NCI-H146 treated with DMSO at 0.1 percent for 48 hours (cell line): ENCODE measurements around the gene F12.
A peak's percentile ranks its signal among the peaks of the same experiment; 100 is the strongest.
"Not testable (repeated sequence)": the region's sequence is repeated elsewhere in the genome, so short reads cannot be mapped to it uniquely, and the experiment has no call there.

Experiments used
- DNase-seq: peaks from one replicate; lab custom pipeline; 2025; ENCODE audit not compliant: unreplicated experiment; lab: John Stamatoyannopoulos, UW

The F12 gene

GRCh38 chr5:177432839-177433657, 23.7 kb upstream of the F12 start:
- no peak for DNase-seq

- DNase-seq = no peak
Measured at GRCh38 chr5:177432143-177432838, 22.9 kb upstream of the F12 start.

- no peak for DNase-seq
Measured at GRCh38 chr5:177431317-177432142, 22.2 kb upstream of the F12 start.

DNA sequence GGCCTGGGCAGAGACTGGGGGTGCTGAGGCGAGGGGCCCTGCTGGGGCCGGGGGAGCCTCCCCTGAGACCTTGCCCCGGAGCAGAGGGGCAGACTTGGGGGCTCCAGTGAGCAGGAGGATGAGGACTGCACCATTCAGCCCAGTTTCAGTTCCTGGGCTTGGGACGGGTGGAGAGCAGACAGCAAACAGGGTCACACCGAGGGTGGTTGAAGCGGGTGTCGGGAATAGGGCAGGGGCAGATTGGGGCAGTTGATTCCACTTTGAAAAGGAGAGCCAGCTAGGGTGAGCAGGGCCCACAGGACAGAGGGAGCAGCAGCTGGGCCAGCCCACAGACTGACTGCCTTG, 21.6 kb upstream of the F12 start:
- DNase-seq = no peak

DNA sequence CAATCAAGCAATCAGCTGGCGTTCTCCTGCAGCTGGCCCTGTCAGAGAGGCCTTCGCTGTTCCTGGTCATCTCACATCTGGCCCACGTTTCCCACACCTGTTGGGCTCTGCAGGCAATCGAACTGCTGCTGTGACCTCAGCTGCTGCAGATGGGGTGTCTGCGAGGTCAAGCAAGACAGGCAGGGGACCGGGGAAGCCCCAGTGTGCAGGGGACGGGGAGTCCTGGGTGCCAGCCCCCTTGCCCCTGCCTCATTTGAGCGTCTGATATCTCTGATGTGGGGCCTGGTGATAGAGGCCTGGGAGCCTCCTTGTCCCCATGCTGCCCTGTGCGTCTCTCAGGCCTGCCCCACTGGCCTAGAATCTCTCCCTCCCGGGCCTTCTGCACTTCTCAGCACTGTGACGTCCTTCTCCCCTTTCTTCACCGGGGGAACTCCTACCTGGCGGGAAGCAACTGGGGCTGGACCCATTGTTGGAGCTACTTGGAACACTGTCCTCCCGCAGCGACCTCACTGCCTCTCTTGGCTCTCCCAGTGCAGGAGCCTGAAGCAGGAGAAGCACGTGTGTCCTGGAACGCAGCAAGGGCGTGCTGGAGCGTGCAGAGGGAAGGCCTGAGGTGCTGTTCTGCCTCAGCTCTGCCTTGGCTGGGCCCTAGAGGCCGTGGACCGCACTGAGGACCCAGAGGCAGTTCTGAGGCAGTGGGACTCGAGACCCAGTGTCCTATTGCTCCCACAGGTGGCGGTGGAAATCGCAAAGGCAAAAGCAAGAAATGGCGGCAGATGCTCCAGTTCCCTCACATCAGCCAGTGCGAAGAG, 21.0 kb upstream of the F12 start:
- DNase-seq = no peak

- no peak for DNase-seq
Measured at GRCh38 chr5:177429248-177430040, 20.1 kb upstream of the F12 start.

- DNase-seq = no peak
Measured at GRCh38 chr5:177428574-177429217, 19.3 kb upstream of the F12 start.

DNA sequence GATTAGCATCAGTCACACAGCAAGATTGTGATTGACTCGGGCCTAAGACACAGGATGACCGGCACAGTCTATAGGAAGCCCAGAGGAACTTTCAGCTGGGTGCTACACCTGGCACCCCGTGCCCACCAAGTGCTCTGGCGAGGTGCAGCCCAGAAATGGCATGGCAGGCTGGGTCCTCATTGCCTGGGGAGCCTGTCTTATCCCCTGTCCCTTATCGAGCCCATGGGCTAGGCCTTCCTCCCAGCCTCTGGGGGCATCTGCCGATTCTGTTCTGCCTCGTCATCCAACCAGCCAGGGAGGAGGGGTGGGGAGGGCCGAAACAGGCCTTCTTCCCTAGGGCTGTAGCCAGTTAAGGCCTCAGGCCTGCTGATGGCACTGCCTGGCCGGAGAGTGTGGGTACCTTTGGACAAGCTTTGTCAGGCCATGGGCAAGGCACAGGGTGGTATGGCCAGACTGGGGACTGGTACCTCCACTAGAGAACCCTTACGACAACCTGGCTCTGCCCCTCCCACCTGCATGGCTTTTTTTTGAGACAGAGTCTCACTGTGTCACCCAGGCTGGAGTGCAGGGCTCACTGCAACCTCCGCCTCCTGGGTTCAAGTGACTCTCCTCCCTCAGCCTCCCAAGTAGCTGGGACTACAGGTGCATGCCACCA, 18.7 kb upstream of the F12 start:
- DNase-seq = no peak

DNA sequence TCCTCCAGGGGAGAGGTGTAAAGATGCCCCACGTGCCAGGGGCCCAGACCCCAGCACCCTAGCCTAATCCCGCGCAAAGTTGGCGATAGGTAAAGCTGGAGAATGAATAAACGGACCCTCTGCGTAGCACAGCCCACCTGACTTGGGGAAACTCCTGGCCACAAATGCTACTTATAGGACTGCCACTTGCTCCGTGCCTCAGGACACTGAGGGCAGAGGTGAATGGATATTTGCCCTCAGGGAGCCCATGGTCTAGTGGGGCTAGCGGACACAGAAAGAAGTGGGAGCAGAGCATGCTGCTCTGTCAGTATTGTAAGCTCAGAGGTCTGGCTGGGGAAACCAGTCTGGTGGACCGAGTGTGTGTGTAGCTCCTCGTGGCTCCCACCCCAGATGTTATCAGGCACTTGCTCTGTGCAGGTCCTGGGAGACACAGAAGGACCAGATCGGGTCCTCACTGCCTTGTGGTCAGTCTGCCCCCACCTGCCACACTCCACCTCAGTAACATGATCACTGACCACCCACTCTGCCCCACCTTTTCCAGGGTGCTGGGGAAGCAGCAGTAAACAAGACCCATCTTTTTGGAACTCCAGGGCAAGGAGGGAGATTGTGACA, 18.0 kb upstream of the F12 start:
- no peak for DNase-seq

GRCh38 chr5:177426566-177427210, 17.3 kb upstream of the F12 start, which contains the start of gene GRK6:
Gene GRK6 (plus strand): TSS chr5:177426676. CDS start chr5:177426846, 170 bp downstream.
- DNase-seq = no peak

- peak; percentile 97 for DNase-seq
Measured at GRCh38 chr5:177425801-177426565, 16.6 kb upstream of the F12 start.

GRCh38 chr5:177425196-177425800, 15.9 kb upstream of the F12 start:
- DNase-seq = no peak

DNA sequence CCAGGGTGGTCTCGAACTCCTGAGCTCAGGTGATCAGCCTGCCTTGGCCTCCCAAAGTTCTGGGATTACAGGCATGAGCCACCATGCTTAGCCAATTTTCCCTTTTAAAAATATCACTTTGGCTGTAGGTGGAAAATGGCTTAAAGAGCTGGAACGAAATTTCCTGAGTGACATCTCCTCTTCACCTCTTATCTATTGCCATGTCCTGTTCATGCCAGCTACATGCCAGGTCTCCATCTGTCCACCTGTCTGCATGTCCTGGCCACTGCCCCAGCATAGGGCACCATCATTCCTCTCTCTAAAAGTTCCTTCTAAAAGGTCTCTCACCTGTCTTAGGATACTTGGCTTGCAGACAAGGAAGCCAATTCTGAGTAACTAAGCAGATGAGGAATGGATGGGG, 14.3 kb upstream of the F12 start:
- no peak for DNase-seq

DNA sequence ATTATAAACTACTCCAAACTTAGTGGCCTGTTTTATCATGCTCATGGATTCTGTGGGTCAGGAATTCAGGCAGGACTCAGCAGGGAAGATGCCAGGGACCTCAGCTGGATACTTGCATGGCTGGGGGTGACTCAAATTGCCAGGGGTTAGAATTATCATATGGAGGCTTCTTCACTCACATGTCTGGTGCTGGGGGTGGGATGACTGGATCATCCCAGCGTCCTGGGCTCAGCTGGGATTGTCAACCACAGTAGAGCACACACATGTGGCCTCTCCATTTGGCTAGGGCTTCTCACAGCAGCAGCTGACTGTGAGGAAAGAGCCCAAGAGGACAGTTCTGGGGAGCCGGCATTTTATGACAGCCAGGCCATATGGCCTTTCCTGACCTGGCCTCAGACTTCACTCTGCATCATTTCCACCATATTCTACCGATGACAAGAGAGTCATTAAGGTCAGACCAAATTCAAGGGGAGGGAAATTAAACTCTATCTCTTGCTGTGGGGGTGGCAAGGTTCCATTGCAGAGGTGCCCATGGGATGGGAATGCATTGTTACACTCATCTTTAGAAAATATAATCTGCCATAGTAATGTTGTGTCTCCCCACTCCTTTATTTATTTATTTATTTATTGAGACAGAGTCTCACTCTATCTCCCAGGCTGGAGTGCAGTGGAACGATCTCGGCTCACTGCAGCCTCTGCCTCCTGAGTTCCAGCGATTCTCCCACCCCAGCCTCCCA, 11.9 kb upstream of the F12 start:
- no peak for DNase-seq

- not testable (repeated sequence) for DNase-seq
Measured at GRCh38 chr5:177420472-177420871, 11.1 kb upstream of the F12 start.

DNA sequence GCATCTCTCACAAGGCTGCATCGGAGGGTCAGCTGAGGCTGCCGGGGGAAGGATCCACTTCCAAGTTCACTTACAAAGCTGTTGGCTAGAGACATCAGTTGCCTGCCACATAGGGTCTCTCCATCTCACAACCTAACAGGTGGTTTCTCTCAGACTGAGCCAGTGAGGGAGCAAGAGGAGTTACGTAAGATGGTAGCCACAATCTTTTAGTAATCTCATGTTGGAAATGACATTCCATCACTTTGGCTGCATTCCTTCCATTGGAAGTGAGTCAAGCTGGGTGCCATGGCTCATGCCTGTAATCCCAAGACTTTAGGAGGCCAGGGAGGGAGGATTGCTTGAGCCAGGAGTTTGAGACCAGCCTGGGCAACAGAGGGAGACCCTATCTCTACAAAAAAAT, 9.7 kb upstream of the F12 start:
- DNase-seq = no peak
